Smooth muscle cell (in vitro differentiated cells): ENCODE measurements around the gene RXRB. TPM values are rescaled to one million over a fixed set of nuclear protein-coding genes. Genes with fewer than 3 reads are reported as not detected.
A peak's percentile ranks its signal among the peaks of the same experiment; 100 is the strongest.

Source experiments
- DNase-seq: peaks from one replicate; lab custom pipeline; 2025; ENCODE audit not compliant: unreplicated experiment; lab: John Stamatoyannopoulos, UW
- H2AFZ ChIP-seq: fragments of 200-600 bp; sonication (generic); 2 replicates; pipeline ENCODE4 v1.6.0; 2016; ENCODE audit warnings: antibody characterized with exemption, low read depth, mild to moderate bottlenecking
- H3F3A ChIP-seq: fragments of 200-600 bp; sonication (generic); 2 replicates; pipeline ENCODE4 v1.6.0; 2017; ENCODE audit warnings: antibody characterized with exemption, low read depth
- H3K27ac ChIP-seq: fragments of 200-600 bp; sonication (generic); 2 replicates; pipeline ENCODE4 v1.5.1; 2016; ENCODE audit warnings: low read depth, mild to moderate bottlenecking
- H3K27me3 ChIP-seq: fragments of 200-600 bp; sonication (generic); 2 replicates; pipeline ENCODE4 v1.6.1; 2016; ENCODE audit warnings: low read depth, mild to moderate bottlenecking
- H3K36me3 ChIP-seq: fragments of 200-600 bp; sonication (generic); 2 replicates; pipeline ENCODE4 v1.5.1; 2016; ENCODE audit warnings: low read depth
- H3K4me1 ChIP-seq: fragments of 200-600 bp; sonication (generic); 2 replicates; pipeline ENCODE4 v1.5.1; 2016; ENCODE audit warnings: low read depth
- H3K4me2 ChIP-seq: fragments of 200-600 bp; sonication (generic); 2 replicates; pipeline ENCODE4 v1.6.0; 2016; ENCODE audit warnings: mild to moderate bottlenecking
- H3K4me3 ChIP-seq: fragments of 200-600 bp; sonication (generic); 2 replicates; pipeline ENCODE4 v1.5.1; 2016; ENCODE audit warnings: mild to moderate bottlenecking
- H3K79me2 ChIP-seq: fragments of 200-600 bp; sonication (generic); 2 replicates; pipeline ENCODE4 v1.6.0; 2016; ENCODE audit warnings: low read depth, mild to moderate bottlenecking
- H3K9ac ChIP-seq: fragments of 200-600 bp; sonication (generic); 2 replicates; pipeline ENCODE4 v1.6.0; 2016; ENCODE audit warnings: low read depth
- H3K9me3 ChIP-seq: fragments of 200-600 bp; sonication (generic); replicated peaks from 2 replicates; pipeline ENCODE4 v1.5.1; 2016; ENCODE audit warnings: low read depth
- H4K20me1 ChIP-seq: fragments of 200-600 bp; sonication (generic); 2 replicates; pipeline ENCODE4 v1.6.0; 2016; ENCODE audit warnings: low read depth
- CTCF ChIP-seq: fragments of 200-600 bp; sonication (generic); IDR thresholded peaks from 2 replicates; pipeline ENCODE4 v1.5.1; 2017; ENCODE audit warnings: borderline replicate concordance, mild to moderate bottlenecking, antibody characterized with exemption; ENCODE audit not compliant: insufficient read depth, poor library complexity, severe bottlenecking
- WGBS: methylation state at CpG from one replicate; pipeline ENCODE4 v1.1.7; 2016; ENCODE audit warnings: low lambda C conversion rate; 5-methylcytosine and 5-hydroxymethylcytosine counted together
- polyA plus RNA-seq: library from polyadenylated mRNA; unstranded; fragments of >200 nt; fragmentation: Nextera tagmentation; extraction: Ambion mirVana; gene quantifications from 2 replicates; pipeline ENCODE4 v1.2.1, GENCODE V29; 2016
- total RNA-seq: library from RNA; depleted of rRNA; stranded (reverse); fragments of >200 nt; gene quantifications from 2 replicates; pipeline ENCODE4 v1.2.3, GENCODE V29; 2014

The RXRB gene
- total and polyA plus RNA-seq, 2 experiments from 2014 or later, result 25.7 to 28.2 TPM

DNA sequence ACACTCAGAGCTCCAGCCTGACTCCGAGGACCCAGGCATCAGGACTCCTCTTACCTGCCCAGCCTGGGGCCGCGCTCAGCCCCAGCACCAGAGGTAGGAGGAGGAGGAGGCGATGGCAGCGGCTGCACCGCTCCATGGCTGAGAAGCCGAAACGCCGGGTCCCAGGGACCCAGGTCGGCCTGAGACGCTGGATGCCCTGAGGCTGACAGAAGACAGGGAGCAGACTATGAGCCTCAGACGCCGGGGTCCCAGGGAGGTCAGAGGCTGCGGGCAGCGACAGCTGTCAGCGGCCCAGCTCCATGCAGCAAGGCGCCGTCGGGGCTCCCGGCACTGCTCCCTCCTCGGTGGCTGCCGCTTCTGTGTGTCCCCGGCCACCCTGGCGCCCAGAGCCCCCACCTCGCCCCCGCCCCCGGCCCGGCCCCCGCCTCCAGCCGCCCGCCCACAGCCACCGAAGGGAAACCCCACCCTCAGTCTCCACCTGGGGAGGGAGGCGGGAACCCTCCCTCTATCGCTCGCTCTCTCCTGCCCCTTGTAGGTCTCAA, 8.3 kb downstream of the RXRB start, which contains the start of gene COL11A2:
Gene COL11A2, minus strand, starts transcription at position 363 of the 542 bp plus-strand sequence. Its CDS starts 227 bp downstream, at position 136.
- no peak for TF ChIP-seq CTCF
- Histone ChIP-seq H2AFZ (no peak within 1 kb of the TSS), H3F3A (peaks cover 4% of the 10 kb centered on the region), H3K4me3 (peak within 1 kb of the TSS; percentile 50), H3K9me3 (no peaks in the 10 kb centered on the region), H3K27ac (no peak within 1 kb of the TSS), H3K4me2 (peak within 1 kb of the TSS; percentile 96), H3K36me3 (no peaks in the 10 kb centered on the region), H4K20me1 (peaks cover 38% of the 10 kb centered on the region), H3K4me1 (peaks cover 10% of the 10 kb centered on the region), H3K9ac (no peak within 1 kb of the TSS), H3K79me2 (peaks cover 2% of the 10 kb centered on the region), H3K27me3 (peaks cover 36% of the 10 kb centered on the region)
- WGBS, result 17% methylated on average over 16 of the region's 35 CpGs
- DNase-seq, result no peak

DNA sequence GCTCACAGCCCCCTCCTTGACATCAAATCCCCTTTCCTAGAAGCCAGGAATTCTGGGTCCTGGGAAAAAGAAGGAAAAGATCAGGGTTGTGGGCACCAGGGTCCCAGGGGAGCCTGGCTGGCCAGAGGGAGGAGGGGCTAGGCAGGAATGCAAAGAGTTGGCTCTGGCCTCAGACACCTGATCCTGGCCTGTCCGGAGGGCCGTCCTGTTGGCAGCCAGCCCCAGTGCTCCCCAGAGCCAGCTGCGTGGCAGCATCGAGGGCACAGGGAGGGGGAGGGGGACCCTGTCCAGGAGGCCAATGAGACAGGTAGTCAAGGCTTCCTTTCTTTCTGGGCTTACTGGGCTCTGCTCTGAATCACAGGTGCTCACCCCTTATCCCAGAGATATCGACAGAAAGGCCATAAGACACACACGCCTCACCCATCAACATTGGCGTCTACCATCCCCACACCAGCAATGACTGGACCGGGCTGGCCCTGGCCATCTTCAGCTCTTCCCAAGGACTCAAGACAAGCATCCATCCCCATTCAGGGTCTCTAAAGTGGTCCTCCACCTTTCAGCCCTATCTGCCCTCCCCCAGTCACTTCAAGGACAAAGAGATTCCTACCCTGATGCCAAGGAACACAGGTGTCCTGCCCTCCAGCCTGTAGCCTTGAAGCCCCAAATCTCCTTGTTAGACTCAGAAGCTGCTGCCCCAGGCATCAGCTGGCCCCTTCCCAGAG, 8.9 kb downstream of the RXRB start:
- no peaks in the 10 kb centered on the region for H3K36me3 ChIP-seq
- H3K27ac ChIP-seq, result no peak overlapping the region
- H3K27me3 ChIP-seq, result peaks cover 39% of the 10 kb centered on the region
- H3K79me2 ChIP-seq, result peaks cover 2% of the 10 kb centered on the region
- peak overlapping the region; percentile 50 for H3K4me3 ChIP-seq
- H4K20me1 ChIP-seq, result peaks cover 32% of the 10 kb centered on the region
- H3K4me2 ChIP-seq, result peak overlapping the region; percentile 96
- 74% methylated on average over 8 of the region's 8 CpGs for WGBS
- H2AFZ ChIP-seq, result no peak overlapping the region
- H3K4me1 ChIP-seq, result peaks cover 10% of the 10 kb centered on the region
- DNase-seq, result no peak
- no peak overlapping the region for H3K9ac ChIP-seq
- TF ChIP-seq CTCF, result no peak
- peaks cover 4% of the 10 kb centered on the region for H3F3A ChIP-seq
- H3K9me3 ChIP-seq, result no peaks in the 10 kb centered on the region

DNA sequence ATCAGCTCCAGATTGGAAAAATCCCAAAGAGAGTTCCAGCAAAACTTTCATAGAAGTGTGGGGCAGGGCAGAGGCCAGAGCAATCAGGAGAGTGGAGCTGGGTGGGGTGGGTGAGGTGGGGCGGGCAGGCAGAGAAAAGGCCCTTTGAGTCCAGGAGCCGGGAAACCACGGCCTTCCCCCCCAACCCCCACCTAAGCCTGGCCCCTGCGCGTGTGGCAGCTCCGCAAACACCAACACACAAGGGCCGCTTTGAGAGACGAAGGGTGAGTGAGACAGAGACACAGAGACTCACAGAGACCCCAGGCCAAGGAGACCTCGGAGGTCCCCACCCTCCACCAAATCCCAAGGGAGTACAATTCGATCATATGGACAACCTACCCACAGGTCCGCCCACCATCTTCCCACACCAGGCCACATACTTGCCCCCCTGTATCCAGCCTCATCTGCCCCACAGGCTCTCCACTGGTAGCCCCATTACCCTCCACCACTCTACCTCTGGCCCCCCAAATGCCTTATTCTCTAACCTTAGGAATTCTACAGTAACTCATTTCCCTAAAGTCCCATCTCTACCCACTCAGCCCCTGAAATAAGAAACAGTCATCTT, 9.9 kb downstream of the RXRB start:
- 85% methylated on average over 9 of the region's 11 CpGs for WGBS

More for the DNA sequence above, 9.9 kb downstream of the RXRB start:
- no peak overlapping the region for H3K27ac ChIP-seq
- H3K36me3 ChIP-seq, result no peaks in the 10 kb centered on the region
- peaks cover 10% of the 10 kb centered on the region for H3K4me1 ChIP-seq
- H3K9me3 ChIP-seq, result no peaks in the 10 kb centered on the region
- H3K79me2 ChIP-seq, result no peaks in the 10 kb centered on the region
- peaks cover 44% of the 10 kb centered on the region for H3K27me3 ChIP-seq
- H2AFZ ChIP-seq, result no peak overlapping the region
- peaks cover 22% of the 10 kb centered on the region for H4K20me1 ChIP-seq
- H3K4me2 ChIP-seq, result no peak overlapping the region
- no peak overlapping the region for H3K4me3 ChIP-seq
- H3K9ac ChIP-seq, result no peak overlapping the region
- DNase-seq, result no peak
- H3F3A ChIP-seq, result peaks cover 4% of the 10 kb centered on the region
- TF ChIP-seq CTCF, result no peak
